ENCODE results near the gene SOHLH2.

Gene SOHLH2, protein sequence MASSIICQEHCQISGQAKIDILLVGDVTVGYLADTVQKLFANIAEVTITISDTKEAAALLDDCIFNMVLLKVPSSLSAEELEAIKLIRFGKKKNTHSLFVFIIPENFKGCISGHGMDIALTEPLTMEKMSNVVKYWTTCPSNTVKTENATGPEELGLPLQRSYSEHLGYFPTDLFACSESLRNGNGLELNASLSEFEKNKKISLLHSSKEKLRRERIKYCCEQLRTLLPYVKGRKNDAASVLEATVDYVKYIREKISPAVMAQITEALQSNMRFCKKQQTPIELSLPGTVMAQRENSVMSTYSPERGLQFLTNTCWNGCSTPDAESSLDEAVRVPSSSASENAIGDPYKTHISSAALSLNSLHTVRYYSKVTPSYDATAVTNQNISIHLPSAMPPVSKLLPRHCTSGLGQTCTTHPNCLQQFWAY

DNA sequence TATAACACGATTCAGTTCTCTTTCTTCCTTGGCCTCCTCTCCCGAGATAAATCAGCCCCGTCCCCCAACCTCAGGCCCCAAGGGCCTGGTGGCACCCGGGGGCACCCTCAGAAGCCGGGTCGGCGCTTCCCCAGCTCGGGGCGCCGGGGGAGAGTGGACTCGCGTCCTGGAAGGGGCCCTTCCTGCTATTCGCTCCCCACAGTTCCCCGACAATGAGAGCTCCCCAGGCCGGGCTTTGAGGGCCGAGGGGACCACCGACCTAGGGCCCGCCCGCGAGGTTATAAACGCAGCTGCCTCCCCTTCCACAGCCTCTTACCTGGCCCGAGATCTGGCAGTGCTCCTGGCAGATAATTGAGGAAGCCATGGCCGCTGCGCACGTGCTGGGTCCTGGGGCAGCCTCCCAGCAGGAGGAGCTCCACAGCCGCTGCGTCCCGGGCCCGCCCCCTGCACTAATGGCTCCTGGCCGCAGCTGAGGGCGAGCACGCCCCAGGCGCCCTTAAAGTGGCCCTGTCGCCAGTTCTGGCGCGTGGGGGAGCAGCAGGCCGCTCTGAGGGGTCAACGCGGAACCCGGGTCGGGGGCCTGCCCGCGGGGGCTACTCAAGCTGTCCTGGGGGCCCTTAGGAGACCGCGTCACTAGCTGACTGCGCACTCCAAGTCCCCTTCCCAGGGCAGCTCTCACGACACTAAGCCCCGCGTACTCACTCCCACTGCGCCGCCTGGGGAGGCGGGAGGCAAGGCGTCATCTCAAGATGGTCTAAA lies at the start of gene SOHLH2:
TSS of gene SOHLH2 (minus strand) at position 394 of the 759 bp plus-strand sequence. CDS start at position 364, 30 bp downstream.
- DNase-seq, result no peak

DNA sequence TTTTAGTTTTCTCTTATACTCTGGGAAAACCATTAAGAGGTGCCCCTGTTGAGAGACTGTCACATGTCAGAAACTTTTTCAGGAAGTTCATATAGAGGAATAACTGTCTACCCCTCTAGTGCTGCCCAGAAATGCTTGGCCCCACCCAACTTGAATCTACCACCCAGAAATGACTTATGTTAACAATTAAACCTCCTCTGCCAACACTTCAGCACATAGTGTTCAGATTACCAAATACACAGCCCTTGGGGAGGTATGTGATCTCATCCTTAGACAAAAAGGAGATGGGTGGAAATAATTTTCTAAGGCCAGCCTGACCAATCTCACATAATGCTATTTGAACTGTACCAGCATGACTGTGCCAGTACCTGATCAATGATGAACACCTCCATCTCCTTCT lies 47.6 kb upstream of the SOHLH2 start:
- DNase-seq, result no peak

DNA sequence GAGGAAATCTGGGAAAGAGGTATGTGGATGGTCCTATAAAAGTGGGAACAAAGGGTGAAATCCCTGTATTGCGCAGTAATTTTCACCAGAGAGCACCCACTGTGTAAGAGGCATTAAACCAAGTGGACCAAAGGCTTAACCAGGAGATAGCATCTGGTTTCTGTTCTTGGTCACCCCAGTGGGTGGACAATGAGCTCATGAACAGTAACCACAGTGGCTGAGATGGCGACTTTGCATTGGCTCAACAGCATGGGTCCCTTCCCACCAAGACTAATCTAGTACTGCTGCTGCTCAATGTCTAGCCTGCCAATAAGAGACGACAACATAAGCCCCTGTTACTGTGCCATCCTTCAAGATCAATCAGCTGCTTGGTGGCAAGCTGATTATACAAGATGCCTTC lies 46.7 kb upstream of the SOHLH2 start:
- DNase-seq, result no peak

DNA sequence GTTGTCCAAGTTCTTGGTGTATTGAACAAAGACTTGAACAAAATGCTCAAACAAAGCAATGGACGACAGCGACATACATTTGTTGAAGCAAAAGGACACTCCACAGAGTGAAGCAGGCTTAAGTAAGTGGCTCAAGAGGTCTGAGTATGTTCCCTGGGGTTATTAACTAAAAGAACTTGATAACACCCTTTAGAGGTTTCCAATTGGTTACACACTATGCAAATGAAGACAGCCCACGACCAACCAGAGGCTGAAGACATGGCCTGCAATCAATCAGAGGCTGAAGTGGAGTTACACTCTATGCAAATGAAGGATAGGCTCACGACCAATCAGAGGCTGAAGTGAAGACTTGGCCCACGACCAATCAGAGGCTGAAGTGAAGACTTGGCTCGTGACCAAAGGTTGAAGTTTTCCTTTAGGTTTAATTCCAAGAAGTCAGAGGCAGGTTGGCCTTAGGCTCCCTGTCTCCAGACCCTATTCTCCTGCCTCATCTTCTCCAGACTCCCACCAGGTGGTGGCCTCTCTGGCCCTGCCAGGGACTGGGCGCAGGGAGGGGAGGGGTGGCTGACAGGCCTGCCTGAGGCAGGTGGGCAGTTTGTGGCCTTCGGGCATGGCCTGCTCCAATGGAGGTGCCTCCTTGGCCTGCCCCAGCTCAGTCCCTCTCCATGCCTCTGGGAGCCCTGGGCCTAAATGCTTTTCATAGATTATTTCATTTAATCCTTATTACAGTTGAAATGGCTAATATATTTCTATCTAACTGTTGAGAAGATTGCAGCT lies 45.2 kb upstream of the SOHLH2 start:
- DNase-seq, result no peak

DNA sequence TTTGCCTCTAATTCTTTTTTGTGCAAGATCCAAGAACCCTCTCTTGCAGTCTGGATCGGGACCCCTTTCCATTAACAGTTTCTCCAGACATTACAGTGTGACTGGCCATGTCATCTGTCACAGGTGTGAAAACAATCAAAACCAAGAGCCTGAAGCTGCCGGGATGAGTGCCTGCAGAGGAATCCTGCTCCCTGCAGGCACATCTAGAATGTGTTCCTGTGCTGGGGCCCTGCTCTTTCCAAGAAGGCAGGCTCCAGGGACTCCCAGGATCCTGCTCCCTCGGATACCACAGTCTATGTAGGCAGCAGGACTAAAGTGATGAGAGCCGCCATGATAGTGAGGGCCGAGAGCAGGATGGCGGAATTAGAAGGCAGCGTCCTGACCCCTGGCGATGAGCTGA lies 44.5 kb upstream of the SOHLH2 start:
- DNase-seq, result no peak

DNA sequence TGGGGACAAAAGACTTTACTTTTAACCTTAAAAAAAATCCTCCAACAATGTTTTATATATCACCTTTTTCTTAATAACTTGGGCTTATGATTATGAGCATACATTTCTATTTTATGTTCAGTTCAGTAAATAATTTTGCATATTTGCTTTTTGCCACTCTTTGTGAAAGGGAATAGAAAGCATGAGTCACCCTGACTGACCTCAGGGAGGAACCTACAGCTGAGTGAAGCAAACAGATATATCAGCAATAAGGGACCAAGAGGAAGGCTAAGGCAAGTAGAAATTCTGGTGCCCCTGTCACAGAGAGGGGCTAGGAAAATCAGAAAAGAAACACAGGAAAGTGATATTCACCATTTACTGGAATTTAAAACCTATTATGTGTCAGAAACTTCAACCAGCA lies 37.2 kb upstream of the SOHLH2 start:
- DNase-seq, result no peak

DNA sequence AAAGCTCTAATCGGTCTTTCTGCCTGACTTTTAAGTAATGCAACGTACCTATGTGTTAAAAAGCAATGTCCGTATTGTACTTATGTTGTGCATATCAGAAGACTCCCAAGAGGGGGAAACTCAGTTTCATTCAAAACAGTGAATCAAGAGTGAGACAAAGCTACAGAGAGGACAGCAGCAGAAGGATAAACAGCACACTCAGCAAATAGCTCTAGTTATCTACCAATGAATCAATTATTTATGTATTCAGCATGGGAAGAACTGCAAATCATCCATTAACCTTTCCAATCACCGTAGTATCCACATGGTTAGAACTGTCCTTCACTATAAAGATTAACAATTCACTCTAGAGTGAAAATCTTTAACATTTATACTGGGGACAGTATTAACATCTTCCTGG lies 36.7 kb upstream of the SOHLH2 start:
- DNase-seq, result no peak

DNA sequence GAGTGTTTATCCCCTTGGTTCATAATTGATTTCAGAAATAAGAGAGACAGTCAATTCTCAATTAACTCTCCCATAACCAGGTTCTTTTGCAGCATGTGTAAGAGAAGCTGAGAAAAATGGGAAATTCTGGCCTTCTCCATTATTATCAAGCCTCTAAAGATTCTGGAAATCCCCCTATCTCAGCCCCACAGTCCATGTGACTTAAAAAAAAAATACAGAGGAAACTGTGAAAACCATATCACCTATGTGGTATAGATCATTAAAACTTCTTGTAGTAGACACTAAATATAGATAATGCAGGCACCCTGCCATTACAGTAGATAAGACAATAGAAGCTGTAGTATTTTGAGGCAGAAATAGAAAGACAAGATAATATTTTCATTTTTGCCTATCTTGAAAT lies 34.3 kb upstream of the SOHLH2 start:
- DNase-seq, result no peak

DNA sequence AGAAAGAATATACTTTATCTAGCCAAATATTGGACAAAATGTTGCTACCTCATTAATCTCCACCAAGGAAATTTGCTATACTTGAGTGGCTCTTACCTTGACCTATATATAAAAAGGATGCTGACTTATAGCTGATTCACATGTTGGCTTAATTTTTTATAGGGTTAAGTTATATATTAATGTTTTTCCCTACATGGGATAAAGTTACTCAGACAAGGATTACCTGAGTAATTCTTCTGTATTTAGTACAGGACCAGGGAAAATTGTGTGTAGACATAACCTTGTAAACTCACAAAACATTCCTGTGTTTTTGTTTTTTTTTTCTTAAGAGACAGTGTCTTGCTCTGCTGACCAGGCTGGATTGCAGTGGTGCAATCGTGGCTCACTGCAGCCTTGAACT lies 30.6 kb upstream of the SOHLH2 start:
- DNase-seq, result no peak

DNA sequence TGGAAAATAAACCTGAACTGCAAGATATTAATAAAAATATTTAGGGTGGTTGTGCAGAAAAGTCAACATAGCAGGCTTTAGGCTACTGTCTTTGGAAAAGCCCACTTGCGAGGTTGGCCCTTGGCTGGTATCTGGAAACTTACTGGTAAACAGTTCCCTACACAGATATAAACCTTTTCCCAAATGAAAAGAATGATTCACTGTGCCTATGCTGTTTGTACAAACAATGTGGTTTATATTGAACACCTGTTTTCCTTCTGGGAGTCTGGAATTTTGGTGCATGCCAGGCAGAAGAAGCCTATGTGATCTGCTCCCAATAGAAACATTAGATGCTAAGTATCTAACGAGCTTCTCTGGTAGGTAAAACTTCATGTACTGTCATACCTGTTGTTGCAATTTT lies 29.7 kb upstream of the SOHLH2 start:
- no peak for DNase-seq

DNA sequence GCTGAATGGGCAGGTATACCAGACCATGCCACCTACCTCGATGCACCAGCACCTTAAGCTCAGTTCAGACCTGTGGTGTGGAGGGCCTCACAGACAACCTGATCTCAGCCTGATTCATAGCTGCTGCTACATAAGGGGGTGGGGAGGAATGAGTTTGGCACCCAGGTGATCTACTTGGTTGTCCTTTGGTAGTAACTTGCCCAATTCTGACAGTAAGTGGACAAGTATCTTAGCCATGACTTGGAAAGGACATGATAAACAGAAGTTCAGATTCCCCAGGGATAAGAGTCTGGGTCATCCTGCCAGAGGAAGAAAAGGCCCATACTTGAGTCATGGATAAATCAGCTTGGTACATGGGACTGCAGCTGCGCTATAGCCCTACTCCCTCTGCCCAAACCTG lies 28.4 kb upstream of the SOHLH2 start:
- DNase-seq, result no peak

DNA sequence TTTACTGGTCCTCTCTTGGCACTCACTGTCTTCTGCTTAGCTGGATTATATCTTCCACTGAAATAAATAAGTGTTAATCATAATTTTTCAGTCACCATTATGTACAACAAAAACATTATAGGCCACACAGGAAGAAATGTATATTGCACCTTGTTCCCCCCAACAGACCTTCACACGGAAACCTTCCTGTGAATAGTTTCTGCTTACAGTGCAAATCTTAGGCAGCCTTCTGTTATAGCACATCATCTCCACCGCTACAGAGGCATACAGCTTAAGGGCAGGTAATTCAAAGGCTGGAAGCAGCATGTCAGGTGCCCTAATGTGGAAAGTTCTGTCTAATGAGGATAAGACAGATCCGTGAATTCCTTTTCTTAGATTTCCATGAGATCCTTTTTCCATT lies 16.9 kb upstream of the SOHLH2 start:
- no peak for DNase-seq

DNA sequence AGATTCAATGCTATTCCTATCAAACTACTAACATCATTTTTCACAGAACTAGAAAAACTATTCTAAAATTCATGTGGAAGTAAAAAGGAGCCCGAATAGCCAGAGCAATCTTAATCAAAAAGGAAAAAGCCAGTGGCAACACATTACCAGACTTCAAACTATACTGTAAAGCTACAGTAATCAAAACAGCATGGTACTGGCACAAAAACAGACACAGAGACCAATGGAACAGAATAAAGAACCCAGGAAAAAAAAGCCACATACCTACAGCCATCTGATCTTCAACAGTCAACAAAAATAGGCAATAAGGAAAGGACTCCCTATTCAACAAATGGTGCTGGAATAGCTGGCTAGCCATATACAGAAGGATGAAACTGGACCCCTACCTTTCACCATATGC lies 10.4 kb upstream of the SOHLH2 start:
- DNase-seq, result no peak

DNA sequence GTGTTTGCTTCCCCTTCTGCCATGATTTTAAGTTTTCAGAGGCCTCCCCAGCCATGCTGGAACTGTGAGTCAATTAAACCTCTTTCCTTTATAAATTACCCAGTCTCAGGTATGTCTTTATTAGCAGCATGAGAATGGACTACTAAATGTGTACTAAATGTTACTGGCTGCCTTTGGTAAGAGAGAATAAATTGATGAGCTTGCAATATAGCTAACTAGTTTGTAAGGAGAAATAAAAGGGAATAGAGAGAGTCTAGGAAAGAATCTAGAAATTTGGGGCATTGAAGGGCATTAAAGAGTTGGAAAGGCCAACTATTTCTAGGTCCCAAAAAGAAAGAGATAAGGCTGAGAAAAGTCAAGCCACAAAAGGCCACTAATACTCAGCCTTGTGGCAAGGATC lies 5.5 kb upstream of the SOHLH2 start:
- DNase-seq, result no peak

DNA sequence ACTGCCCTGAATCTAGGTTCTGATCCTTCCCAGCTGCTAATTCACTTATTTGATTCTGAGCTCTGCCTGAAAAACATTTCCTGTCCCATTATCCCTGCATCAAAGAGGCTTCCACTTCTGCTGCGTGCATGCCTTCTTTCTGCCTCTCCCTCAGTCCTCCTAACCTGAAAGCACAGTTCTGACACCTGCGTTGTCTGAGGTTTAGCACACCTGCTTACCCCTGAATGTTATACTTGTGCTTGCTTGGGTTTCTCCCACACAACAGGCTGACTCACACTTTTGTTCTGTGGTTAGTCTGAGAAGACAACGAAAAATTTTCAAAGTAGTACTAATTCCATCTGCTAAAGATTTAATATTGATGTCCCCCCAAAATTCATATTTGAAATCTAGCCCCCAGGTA lies 3.1 kb upstream of the SOHLH2 start:
- no peak for DNase-seq

DNA sequence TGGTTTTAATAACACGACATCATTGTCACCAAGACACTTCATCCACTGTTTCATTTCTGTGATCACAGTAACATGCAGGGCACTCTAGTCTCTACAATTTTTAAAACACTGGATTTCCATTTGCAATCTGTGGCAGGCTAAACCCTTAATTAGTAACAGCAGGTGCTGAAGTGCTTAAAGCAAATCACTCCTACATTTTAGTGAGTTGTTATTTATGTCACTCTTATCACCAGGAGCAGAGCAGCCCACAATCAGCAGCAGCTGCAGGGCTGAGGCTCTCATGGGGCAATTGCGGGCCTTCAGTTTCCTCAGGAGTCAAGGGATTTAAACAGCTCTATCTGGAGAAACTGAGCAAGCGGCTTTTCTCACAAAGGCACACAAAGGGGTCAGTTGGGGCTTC lies 1.6 kb downstream of the SOHLH2 start:
- no peak for DNase-seq

DNA sequence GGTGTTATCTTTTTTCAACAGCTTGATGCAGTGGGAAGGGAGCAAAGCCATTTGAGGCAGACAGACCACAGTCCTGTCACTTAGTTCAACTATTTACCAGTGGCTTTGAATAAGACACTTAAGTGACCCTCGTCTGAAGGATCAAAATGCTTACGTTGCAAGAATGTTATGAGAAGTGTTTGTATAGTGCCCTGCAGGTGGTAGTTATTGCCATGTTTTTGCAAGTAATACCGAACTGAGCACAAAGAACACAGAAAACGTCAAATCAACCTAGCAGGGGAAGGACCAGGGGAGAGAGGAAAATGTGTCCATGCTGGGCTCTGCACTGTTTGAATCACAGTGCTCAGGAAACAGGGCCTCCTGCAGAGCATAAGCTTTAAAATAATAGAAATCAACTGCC lies 2.8 kb downstream of the SOHLH2 start:
- DNase-seq, result no peak

DNA sequence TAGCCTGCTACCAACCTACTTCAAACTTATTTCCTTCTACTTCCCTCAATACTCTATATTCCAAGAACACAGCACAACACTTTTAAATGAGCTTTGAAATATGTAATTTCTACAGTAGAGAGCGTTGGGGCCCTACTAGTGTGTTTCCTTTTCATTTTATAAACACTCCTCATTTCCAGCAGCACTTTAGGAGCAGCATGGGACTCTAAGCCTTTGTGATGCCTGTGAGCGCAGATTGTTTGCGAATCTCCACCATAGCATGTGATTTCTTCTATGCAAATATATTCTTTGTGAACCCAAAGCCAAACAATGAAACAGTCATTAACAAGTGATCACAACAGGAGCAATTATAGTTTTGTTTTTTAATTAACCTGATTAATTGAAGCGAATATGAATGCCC lies 3.6 kb downstream of the SOHLH2 start:
- DNase-seq, result no peak

DNA sequence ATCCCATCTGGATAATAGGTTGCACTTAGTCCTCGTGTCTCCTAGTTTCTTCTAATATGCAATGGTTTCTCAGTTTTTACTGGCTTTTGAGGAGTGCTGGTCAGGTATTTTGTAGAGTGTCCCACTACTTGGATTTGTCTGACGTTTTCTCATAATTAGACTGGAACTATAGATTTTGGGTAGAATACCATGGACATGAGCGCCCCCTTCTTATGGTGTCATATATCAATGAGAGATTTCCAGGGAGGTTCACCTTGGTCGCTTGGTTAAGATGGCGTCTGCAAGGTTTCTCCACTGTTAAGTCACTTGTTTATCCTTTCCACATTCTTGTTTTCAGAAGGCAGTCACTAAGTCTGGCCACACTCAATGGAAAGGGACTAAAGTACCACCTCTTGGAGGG lies 6.7 kb downstream of the SOHLH2 start:
- no peak for DNase-seq

DNA sequence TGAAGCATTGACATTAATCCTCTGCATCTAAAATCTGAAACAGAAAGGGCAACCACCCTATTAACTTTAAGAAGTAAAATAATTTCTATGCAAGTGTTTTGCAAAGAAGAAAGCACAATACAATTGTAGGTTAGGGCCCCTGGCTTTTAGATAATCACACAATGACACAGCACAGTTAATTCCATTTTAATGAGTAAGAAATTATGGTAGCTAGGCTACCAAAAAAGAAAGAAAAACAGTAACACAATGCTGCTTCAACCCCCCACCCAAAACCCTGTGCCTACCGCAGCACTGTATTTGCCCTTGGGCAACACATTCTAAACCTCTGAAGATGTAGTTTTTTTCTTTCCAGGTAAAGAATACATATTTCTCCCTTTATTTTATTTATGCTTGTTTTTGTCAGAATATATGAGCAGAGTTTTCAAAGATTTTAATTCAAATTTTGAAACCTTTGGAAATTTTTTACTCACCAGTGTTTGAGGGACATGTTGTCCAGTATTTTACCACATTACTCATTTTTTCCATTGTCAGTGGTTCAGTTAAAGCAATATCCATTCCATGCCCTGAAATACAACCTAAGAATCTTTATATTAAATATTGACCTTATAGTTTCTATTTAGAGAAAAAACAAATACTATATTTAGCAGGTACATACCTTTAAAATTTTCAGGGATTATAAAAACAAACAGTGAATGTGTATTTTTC lies 21.1 kb downstream of the SOHLH2 start:
- no peak for DNase-seq

DNA sequence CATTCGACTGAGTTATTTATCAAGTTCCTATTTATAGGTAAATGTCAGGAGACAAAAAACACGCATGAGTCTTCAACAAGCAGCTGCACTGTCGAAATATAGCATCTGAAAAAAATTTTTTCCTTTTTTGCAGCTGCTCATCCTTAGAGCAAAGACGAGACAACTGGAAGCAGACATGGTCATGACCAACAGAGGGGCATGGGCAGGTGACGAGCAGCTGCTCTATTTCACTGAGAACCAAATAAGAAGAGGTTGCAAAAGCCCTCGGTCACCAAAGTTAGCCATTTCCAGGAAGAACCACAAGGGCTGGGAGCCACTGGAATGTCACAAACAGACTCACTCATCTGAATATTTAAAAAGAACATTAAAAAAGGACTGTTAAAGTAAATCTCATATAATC lies 22.2 kb downstream of the SOHLH2 start:
- DNase-seq, result no peak

DNA sequence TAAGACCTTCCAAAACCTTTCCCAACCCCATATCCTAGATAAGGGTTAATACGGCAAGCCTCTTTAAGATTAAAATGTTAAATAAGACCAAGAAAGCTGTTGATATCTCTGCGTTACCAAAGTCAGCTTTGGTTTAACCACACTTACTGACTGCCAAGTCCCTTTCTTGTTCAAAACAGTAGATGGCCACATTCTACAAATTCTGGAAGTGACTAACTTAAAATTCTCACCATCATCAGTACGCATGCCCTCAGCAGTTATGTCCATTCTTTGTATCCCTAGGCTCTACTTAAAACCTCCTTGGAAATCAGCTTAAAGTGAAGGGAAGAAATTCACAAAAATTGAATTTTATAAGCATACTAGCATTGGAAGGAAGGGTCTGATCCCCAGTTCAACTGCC lies 23.6 kb downstream of the SOHLH2 start:
- no peak for DNase-seq

DNA sequence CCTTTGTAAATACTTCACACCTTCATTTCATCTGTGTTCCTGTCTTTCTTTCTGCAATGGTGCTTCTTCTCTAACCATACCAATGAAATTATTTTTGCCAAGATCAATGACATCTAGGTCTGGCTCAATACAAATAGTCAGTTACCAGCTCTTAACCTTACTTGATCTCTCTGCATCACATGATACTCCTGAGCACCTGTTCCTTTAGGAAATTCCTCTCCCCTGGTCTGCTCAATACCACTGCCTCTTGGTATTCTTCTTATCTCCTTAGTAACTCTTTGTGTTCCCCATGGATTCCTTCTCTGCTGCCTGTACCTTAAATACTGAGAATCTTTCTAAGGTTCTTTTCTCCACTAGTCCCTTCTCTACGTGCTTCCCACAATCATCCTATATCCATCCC lies 25.9 kb downstream of the SOHLH2 start:
- DNase-seq, result no peak

All from SIG-M5 (cell line).